ENCODE results near the gene EHMT1. TPM values are rescaled to one million over a fixed set of nuclear protein-coding genes. Genes with fewer than 3 reads are reported as not detected.

EHMT1 gene
- total and polyA plus RNA-seq, 9 of the 15 experiments (the other 6 are each of a cell fraction or from before 2014, with no cell fraction given): 2.2 to 76.0 (median 36.4) TPM

- BruUV-seq (replicated peaks): no TSS peak
- no peaks in the 10 kb centered on the region for H3K79me2 ChIP-seq (ENCODE audit: control insufficient read depth, insufficient read depth, low read length)
- TF ChIP-seq ZNF184 (CRISPR knock-in tag; IDR thresholded peaks at IDR 0.05) (no peak), SIX5 (IDR thresholded peaks at IDR 0.05; ENCODE audit: borderline replicate concordance in 1 of 2, insufficient read depth in 1 of 2, low read depth in 1 of 2, low read length in 2 of 2) (no peak)
- no peak overlapping the region for H2AFZ ChIP-seq (ENCODE audit: low read depth, low read length)
- no peaks in the 10 kb centered on the region; a peak in 1 of 5 replicates for H3K4me1 ChIP-seq (replicated peaks in 1 of 2; ENCODE audit: control insufficient read depth in 2 of 2, insufficient read depth in 2 of 2, low read length in 2 of 2)
- DNase-seq (ENCODE audit: extremely low read depth in 1 of 4, low spot score in 3 of 4): no peak
- POLR2A ChIA-PET: interaction anchor here (0.7 to 1.0 kb wide), 2 partner anchors 10 to 12 kb away, joined by 3 read pairs; no protein-coding TSS in a partner anchor
- no peak for FAIRE-seq
- H3K27ac ChIP-seq (ENCODE audit: extremely low read depth, low read depth, low read length): no peak overlapping the region
- H3K9me3 ChIP-seq (replicated peaks; ENCODE audit: control insufficient read depth, insufficient read depth, low read depth, low read length): no peaks in the 10 kb centered on the region
- ATAC-seq: no peak
- peaks cover 73% of the 10 kb centered on the region for H3K36me3 ChIP-seq (ENCODE audit: control insufficient read depth, insufficient read depth, low read length)
- H4K20me1 ChIP-seq (replicated peaks; ENCODE audit: control insufficient read depth, insufficient read depth, low read length): no peaks in the 10 kb centered on the region
- in situ Hi-C loops (cut with MboI) (no loop called here), intact Hi-C loops (cut with micrococcal nuclease) (no loop called here)
- no peak overlapping the region for H3K4me3 ChIP-seq
- no peaks in the 10 kb centered on the region for H3K27me3 ChIP-seq (ENCODE audit: control insufficient read depth in 2 of 2, insufficient read depth in 2 of 2, low read length in 2 of 2)
- no peak overlapping the region for H3K9ac ChIP-seq (ENCODE audit: insufficient read depth in 1 of 2, low read depth in 2 of 2, low read length in 2 of 2)
- H3K4me2 ChIP-seq (ENCODE audit: insufficient read depth, low read length): no peak overlapping the region
- WGBS (ENCODE audit: insufficient coverage, low coverage, missing lambda C conversion rate): 88% methylated on average over 8 of the region's 13 CpGs
- CTCF ChIA-PET (ENCODE audit: low intra/inter-chr PET ratio): no interaction called here
- no peaks in the 10 kb centered on the region for H3K9me1 ChIP-seq (ENCODE audit: control insufficient read depth, insufficient read depth, low read length)
These were observed 146.7 kb downstream of the EHMT1 start for GRCh38 chr9:137765536-137765935.

- Histone ChIP-seq H3K4me3 (no peak overlapping the region), H3K4me2 (ENCODE audit: insufficient read depth, low read length) (no peak overlapping the region), H3K9ac (ENCODE audit: insufficient read depth in 1 of 2, low read depth in 2 of 2, low read length in 2 of 2) (no peak overlapping the region), H3K27ac (ENCODE audit: extremely low read depth, low read depth, low read length) (no peak overlapping the region), H3K79me2 (ENCODE audit: control insufficient read depth, insufficient read depth, low read length) (no peaks in the 10 kb centered on the region), H3K9me1 (ENCODE audit: control insufficient read depth, insufficient read depth, low read length) (no peaks in the 10 kb centered on the region), H2AFZ (ENCODE audit: low read depth, low read length) (no peak overlapping the region), H3K9me3 (replicated peaks; ENCODE audit: control insufficient read depth, insufficient read depth, low read depth, low read length) (no peaks in the 10 kb centered on the region), H4K20me1 (replicated peaks; ENCODE audit: control insufficient read depth, insufficient read depth, low read length) (no peaks in the 10 kb centered on the region), H3K4me1 (replicated peaks in 1 of 2; ENCODE audit: control insufficient read depth in 2 of 2, insufficient read depth in 2 of 2, low read length in 2 of 2) (no peaks in the 10 kb centered on the region; a peak in 1 of 5 replicates), H3K36me3 (ENCODE audit: control insufficient read depth, insufficient read depth, low read length) (peaks cover 64% of the 10 kb centered on the region), H3K27me3 (ENCODE audit: control insufficient read depth in 2 of 2, insufficient read depth in 2 of 2, low read length in 2 of 2) (no peaks in the 10 kb centered on the region)
- POLR2A ChIA-PET: no interaction called here
- in situ Hi-C loops (cut with MboI): no loop called here
- no peak for DNase-seq (ENCODE audit: extremely low read depth in 1 of 4, low spot score in 3 of 4)
- intact Hi-C loops (cut with micrococcal nuclease): loop anchor here (5.0 kb wide), 1 partner anchor 99 kb away; no protein-coding TSS in a partner anchor
- CTCF ChIA-PET (ENCODE audit: low intra/inter-chr PET ratio): interaction anchor here (0.9 kb wide), 2 partner anchors 98 to 189 kb away, joined by 3 read pairs; no protein-coding TSS in a partner anchor
- no peak for ATAC-seq
- WGBS (ENCODE audit: insufficient coverage, low coverage, missing lambda C conversion rate): 96% methylated on average over 13 of the region's 14 CpGs
- no peak for FAIRE-seq
- no TSS peak for BruUV-seq (replicated peaks)
- TF ChIP-seq ZNF584 (CRISPR knock-in tag; IDR thresholded peaks at IDR 0.05; ENCODE audit: low read depth): no peak
- TF ChIP-seq RBM22 (IDR thresholded peaks at IDR 0.05; ENCODE audit: low read depth, low read length, poor library complexity, severe bottlenecking): no peak
- TF ChIP-seq SMARCE1 (IDR thresholded peaks at IDR 0.05): no peak
- no peak for TF ChIP-seq CBFA2T2 (conservative IDR thresholded peaks at IDR 0.05)
- no peak for TF ChIP-seq THAP12 (CRISPR knock-in tag; IDR thresholded peaks at IDR 0.05)
- TF ChIP-seq ZNF589 (CRISPR knock-in tag; IDR thresholded peaks at IDR 0.05; ENCODE audit: low read depth): no peak
- TF ChIP-seq HDAC1 (IDR thresholded peaks at IDR 0.05): no peak
- TF ChIP-seq ZNF217 (CRISPR knock-in tag; IDR thresholded peaks at IDR 0.05): no peak
- TF ChIP-seq ZNF512 (tag; IDR thresholded peaks at IDR 0.05): no peak
These were observed 152.8 kb downstream of the EHMT1 start for GRCh38 chr9:137771580-137771979.
